HG03025 (cell line): ENCODE data around the gene PSG6.
"Not testable (repeated sequence)": the region's sequence is repeated elsewhere in the genome, so short reads cannot be mapped to it uniquely, and the experiment has no call there.

Experiments
- ATAC-seq: cut with Tn5 transposase; IDR thresholded peaks from one replicate; pipeline ENCODE4 v1.9.1; 2021; ENCODE audit warnings: mild to moderate bottlenecking, moderate library complexity; ENCODE audit not compliant: unreplicated experiment, low FRiP score

PSG6 gene

DNA sequence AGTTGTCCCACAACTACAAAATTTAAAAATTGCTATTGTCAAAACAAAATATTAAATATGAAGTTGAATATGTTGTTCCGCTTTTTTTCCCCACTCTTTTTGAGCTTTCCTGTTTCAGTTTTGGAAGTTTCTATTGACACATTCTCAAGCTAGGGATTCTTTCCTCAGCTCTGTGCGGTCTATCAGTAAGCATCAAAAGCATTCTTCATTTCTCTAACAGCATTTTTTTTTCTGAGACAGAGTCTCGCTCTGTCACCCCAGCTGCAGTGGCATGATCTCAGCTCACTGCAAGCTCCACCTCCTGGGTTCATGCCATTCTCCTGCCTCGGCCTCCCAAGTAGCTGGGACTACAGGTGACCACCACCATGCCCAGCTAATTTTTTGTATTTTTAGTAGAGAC is 4.8 kb downstream of the PSG6 start:
- not testable (repeated sequence) for ATAC-seq

DNA sequence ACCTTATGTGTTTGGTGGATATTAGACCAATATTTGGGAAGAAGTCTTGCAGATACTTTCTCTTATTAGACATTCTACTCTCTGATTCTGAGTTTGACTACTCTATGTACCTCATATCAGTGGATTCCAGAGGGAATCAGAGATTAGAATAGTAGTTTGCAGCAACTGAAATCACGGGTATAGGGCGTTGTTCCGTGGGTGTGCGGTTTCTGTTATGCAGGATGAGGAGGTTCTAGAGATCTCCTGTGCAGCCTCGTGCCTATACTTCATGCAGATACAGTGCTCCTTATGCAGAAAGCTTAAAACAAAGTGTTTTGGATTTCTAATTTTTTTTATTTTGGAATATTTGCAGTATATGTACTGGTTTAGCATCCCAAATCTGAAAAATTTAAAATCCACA is 6.0 kb downstream of the PSG6 start:
- ATAC-seq, result not testable (repeated sequence)

DNA sequence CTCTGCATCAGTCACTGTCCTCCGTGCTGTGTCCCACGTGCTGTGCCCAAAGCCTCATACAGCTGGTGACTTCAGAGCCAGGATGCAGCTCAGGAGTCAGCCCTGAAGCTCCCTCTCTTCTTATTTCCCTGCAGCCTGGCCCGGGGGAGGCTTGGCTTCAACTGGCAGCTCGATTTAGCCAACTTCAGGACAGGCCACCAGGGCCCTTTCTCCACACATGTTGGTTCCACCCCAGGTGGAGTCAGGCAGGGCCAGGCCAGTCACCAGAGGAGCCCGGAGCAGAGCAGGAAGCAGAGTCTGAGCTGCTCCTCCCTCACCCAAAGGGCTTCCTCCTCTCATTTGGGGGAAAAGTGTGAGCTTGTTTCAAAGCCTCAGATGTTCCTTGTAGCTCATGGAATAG is 11.5 kb downstream of the PSG6 start:
- ATAC-seq, result not testable (repeated sequence)

DNA sequence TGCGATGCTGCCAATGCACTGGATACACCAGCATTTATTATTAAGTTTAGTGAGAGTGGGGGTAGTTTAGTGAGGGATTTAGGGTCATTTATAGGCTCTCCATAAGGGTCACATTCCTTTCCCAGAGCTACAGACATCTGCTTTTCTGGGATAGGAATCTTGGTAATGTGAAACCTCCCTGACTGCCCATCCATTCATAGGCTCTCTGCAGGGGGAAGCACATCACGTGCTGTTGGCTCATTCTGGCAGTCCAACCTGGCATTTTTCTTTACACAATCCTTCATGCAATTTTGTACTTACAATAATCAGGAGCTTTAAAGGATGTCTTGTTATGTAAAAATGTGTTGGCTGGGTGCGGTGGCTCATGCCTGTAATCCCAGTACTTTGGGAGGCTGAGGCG is 17.1 kb downstream of the PSG6 start:
- ATAC-seq, result not testable (repeated sequence)

DNA sequence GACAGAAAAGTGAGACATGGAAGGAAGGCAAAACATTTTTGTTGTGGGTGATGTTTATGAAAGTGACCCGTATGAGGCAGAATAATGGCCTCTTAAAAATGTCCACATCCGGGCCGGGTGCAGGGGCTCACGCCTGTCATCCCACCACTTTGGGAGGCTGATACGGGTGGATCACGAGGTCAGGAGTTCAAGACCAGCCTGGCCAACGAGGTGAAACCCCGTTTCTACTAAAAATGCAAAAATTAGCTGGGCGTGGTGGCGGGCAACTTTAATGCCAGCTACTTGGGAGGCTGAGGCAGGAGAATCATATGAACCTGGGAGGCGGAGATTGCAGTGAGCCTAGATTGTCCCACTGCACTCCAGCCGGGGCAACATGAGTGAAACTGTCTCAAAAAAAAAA is 18.0 kb downstream of the PSG6 start:
- not testable (repeated sequence) for ATAC-seq

DNA sequence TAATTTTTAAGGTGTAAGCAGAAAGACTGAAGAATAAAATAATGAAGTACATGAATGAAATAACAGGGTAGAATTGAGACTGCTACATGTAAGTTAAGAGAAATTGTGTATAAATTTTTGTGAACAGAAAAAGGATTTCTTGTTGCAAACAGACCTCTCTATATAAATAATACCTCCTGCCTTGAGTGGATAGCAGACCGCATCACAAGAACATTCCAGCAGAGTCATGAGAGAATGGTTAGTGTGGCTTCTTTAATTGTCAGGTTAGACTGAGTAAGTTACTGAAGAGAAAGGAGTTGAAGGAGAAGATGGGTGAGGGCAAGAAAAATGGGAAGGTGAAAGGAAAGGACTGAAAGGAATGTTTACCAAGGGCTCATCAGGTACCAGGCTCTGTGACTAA is 18.6 kb downstream of the PSG6 start:
- ATAC-seq, result not testable (repeated sequence)

DNA sequence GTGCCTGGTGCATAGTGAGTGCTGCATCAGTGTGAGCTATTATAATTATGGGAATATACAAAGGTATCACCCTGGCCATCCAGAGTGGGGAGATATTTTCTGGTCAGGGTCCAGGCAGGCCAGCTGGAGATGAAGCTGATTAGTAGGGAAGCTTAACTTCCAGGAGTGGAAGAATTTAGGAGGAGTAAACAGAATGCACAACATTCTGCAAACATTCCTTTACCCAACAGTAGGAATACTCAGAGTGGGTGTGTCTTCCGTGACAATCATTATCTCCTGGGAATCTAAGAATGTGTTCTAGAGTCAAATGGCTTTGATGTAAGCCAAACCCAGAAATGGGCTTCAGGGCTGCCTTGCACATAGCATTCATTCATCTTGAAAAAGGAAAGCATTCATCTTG is 19.0 kb downstream of the PSG6 start:
- not testable (repeated sequence) for ATAC-seq

DNA sequence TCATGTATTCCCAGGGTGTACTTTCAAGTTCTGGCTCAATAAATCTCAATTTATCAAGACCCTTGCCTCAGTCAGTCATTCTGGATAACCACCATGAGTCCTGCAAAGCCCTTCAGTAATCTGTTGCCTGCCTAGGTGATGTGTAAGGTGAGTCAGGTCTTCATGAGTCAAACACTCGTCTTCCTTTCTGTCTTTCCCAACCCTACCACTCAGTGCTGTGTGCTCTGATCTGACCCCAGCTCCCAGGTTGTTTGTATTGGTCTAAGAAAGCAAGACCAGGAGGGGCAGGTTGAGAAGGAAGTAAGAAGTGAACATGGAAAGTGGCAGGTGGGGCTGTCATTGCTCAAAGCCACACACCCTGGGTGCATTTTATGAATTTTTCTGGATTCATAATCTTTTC is 20.0 kb downstream of the PSG6 start:
- ATAC-seq, result not testable (repeated sequence)

DNA sequence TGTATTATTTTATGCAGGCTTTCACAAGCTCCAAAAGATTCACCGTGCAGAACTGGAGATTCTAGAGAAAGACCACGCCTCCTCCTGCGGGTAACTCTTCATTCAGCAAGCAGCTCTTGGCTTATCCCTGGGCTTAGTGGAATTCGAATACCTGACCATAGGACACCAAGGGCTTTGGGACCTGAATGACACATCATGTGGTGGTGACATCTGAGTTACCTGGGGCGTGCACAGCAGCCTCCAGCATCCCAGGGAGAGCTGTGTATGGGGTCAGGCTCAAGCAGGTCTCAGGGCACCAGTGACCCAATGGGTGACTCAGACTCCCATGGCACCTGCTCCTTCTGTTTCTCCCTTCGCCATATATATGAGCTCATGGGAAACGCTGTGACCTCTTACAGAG is 27.2 kb downstream of the PSG6 start:
- not testable (repeated sequence) for ATAC-seq

DNA sequence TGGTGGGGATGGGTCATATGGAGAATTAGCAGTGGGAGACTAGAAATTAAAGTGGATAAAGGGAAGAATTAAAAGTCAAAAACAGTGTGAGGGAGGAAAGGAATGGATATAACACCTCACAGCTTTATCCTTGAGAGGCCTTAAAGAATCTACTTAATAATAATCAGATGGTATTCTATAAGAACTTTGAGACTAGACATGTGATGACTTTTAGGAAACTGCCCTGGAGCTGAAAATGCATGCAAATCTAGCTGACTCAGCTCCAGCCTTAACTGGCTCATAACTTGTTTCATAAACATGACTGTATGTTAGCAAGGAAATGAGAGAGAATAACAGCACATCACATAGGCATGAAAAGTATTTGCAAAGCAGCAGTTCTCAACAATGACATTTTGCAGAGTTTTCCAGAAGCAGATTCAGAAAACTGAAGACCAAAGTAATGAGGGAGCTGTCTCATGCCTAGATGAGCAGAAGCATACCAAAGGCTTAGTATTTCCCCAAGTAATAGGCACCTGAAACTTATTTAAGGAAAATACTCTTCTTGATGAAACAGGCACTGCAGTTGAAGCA is 29.7 kb downstream of the PSG6 start:
- not testable (repeated sequence) for ATAC-seq

DNA sequence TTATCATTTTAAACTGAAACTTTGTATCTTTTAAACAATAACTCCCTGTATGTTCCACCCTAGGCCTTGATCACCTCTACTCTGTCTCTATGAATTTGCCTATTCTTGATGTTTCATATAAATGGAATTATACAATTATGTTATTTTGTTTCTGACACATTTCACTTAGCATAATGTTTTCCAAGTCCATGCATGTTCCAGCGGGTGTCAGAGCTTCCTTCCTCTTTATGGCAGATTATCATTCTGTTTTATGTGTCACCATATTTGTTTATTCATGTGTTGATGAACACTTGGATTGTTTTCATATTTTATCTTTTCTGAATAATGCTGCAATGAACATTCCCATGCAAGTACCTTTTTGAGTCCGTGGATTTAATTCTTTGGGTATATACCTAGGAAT is 35.0 kb downstream of the PSG6 start:
- ATAC-seq, result not testable (repeated sequence)

DNA sequence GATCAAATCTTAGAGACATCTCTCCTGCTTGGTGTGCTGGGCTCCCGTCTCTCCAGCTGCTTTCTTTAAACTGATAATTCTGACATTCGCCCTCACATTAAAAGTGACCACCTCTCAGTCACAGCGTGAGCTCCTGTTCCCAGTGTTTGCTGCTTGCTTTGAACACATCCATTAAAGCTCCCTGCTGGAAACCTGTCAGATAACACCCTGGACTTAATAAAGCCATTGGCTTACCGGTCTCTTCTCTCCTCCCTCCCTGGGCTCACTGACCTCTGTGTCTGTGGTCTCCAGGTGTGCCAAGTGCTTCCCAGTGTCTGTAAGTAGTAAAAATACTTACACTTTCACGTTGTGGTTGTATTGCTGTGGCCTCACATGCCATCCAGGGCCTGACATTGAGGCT is 35.7 kb downstream of the PSG6 start:
- ATAC-seq, result not testable (repeated sequence)

DNA sequence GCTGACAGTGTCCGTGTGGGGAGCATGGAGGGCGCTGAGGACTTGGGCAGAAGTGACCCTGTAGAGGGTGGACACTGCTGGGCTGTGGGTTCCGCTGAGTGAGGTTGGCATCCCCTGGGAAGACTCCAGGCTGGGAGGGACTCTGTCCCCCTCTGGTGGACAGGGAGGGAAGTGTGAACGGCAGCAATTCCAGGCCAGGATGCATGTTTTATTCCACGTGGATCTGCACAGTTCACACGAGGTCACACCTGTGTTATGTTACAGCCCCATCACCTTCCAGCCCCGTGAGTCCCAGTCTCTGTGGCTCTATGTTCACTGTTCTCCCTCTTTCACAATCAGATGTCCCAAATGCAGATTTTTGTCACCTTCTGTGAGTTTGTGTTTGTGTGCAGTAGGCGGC is 36.4 kb downstream of the PSG6 start:
- not testable (repeated sequence) for ATAC-seq

DNA sequence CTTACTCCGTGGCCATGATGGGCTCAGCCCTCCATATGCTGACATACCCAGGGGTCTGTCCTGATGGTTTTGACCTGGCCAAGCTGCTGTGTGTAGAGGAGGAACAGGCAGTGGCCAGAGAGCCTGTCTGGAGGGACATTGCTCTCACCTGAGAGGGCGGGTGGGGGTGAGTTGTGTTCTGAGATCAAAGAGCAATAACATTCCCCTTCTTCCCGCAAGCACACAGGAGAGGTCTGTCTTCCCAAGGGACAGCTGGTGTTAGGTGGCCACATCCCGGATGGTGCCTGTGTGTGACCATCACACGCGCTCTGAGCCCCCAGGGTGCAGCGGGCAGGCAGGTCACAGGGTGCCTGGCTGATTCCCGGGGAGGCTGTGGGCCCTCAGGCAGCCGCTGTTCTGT is 37.1 kb downstream of the PSG6 start:
- ATAC-seq, result not testable (repeated sequence)

DNA sequence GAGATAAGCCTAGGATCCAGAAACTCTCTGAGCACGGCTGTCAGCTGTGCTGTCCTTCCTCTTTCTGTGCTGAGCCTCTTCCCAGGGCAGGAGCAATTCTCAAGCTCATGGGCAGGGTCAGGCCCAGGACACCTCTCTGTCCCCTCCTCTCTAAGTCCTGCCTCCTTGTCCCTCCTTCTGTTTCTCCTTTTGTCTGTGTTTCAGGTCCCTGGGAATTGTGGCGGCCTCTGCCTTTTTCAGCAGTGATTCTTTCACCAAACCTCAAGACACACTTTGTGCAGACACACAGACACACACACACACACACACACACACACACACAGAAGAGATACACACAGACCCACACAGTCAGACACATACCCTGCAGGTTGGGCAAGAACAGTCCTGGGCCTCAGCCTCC is 38.1 kb downstream of the PSG6 start, which contains the start of gene PSG1:
PSG1 (minus strand) TSS at position 101 of the 400 bp plus-strand sequence. CDS start 132 bp downstream, outside the sequence.
- no peak for ATAC-seq

DNA sequence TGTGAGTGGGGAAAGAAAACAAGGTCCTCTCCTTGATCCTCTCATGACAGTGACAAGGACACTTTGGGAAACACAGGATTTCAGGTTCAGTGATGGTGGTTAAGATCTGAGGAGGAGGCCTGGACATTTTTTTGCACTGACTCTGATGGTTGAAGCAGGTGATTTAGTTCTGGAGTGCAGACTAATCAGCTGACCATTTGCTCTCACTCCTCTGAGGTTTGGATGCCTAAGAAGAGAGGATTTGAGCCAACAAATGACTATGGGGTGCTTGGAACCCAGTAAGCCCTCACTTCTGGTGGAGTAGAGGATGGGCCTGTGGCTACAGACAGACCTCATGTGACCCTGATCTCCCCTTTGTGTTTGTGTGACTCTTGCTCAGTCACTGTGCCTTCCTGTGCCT is 41.1 kb downstream of the PSG6 start:
- not testable (repeated sequence) for ATAC-seq

DNA sequence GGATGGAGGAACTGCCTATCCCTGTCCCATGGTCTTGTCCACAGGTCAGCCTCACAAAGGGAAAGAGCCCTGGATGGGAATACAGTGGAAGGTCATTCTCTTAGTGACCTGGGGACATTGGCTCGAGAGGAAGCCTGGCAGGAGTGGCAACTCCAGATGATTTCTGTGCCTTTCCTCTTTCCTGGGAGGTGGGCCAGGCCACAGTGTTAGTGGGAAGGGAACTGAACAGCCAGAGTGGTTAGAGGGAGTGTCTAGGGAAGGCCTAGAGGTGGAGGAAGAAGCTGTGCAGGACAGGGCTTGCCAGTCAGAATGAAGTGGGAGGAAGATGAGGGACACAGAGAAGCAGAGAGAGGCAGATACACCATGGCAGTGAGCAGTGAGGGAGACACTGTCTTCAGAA is 41.8 kb downstream of the PSG6 start:
- not testable (repeated sequence) for ATAC-seq

DNA sequence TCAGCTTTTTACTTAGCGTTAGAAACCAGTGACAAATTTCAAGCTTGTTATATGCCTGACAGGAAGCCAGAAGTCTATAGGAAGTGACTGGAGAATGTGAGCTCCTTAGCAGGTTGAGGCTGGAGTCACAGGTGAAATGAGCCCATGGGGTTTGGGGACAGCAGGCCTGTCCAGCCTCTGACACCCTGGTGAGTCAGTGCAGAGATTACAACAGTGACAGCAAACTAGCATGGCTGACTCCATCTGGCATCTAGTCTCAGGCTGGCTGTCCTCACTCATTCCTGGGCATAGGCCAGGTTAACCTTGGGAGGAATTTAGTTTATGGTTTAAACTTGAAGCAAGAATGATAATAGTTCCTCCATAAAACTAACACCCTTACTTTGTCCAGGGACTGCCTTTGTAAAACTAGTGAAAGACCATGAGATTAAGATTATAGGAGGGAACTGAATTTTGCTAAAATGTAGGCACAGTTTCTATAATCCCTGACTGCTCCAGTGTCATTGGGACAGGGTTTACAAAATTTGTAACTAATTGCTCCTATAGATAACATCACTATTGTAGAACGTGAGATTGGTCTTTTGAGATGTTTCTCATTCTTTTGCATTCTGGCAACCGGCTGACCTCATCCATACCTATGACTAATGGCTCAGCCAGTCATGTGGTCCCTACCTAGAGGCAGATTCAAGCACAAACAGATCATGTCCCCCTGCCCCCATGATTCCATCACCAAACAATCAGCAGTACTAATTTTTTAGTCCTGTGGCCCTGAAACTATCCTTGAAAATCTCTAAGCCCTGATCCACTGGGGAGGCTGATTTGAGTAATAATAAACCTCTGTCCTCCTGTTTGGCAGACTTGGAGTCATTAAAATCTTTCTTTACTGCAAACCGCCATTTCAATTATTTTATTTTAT is 42.5 kb downstream of the PSG6 start:
- not testable (repeated sequence) for ATAC-seq

DNA sequence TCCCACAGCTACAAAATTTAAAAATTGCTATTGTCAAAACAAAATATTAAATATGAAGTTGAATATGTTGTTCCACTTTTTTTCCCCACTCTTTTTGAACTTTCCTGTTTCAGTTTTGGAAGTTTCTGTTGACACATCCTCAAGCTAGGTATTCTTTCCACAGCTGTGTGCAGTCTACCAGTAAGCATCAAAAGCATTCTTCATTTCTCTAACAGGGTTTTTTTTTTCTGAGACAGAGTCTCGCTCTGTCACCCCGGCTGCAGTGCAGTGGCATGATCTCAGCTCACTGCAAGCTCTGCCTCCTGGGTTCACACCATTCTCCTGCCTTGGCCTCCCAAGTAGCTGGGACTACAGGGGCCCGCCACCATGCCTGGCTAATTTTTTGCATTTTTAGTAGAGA is 43.6 kb downstream of the PSG6 start:
- not testable (repeated sequence) for ATAC-seq

DNA sequence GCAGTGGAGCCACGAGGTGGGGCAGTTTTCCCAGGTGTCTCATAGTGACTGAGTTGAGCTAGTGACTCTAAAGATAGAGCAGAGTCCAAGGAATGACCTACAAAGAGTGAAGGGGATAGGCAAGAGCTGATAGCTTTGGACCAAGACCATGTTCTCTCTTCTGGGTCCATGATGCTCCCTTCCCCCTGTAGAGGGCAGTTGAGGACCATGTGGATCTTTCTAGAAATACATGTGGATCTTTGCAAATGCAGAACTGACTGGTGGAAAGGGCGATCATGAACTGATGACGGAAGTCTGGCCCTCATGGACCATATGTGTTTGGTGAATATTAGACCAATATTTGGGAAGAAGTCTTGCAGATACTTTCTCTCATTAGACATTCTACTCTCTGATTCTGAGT is 45.1 kb downstream of the PSG6 start:
- no peak for ATAC-seq

DNA sequence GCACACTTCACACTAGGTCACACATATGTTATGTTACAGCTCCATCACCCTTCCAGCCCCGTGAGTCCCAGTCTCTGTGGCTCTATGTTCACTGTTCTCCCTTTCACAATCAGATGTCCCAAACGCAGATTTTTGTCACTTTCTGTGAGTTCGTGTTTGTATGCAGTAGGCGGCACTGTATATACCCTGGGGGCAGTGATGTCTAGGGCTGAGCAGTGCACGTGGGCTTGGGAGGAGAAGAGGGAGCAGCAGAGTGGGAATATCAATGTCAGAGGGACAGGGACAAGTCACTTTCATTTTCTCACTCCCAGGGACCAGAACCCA is 60.2 kb downstream of the PSG6 start:
- ATAC-seq, result no peak
